Endothelial cell of umbilical vein (primary cell): Measurements from ENCODE around the gene ITPRIP. TPM values are rescaled to one million over a fixed set of nuclear protein-coding genes. Genes with fewer than 3 reads are reported as not detected.

Experiments used
- BruUV-seq: library from RNA; stranded (reverse); fragments of 400-500 nt; replicated peaks from 2 replicates; lab custom pipeline; 2021; lab: Mats Ljungman, UMichigan
- CTCF ChIA-PET: fragments of 300-600, 350-600 bp; sonication (Branson Sonifier 250); formaldehyde crosslinking; loops from one replicate; lab custom pipeline; 2021; ENCODE audit warnings: antibody characterized with exemption, inconsistent platforms; lab: Charles Lee
- POLR2A ChIA-PET: fragments of 300-600, 350-600 bp; sonication (Branson Sonifier 250); formaldehyde crosslinking; loops from one replicate; lab custom pipeline; 2021; ENCODE audit warnings: antibody characterized with exemption, inconsistent platforms; lab: Charles Lee
- DNase-seq: peaks from one replicate; pipeline ENCODE4 v3.0.0-alpha.2; 2011; ENCODE audit warnings: low read depth, low spot score
- FAIRE-seq: peaks from 2 replicates; lab custom pipeline; 2011; peaks lifted over from hg19 to GRCh38; lab: Jason Lieb, UNC
- H2AFZ ChIP-seq: 2 replicates; pipeline ENCODE4 v1.6.0; 2012; ENCODE audit warnings: low read depth, low read length, control low read depth, inconsistent platforms
- H3K27ac ChIP-seq: 2 replicates; pipeline ENCODE4 v1.5.1; 2011; ENCODE audit warnings: low read depth, mild to moderate bottlenecking, control low read depth, low read length, moderate library complexity; ENCODE audit not compliant: insufficient read depth
- H3K27me3 ChIP-seq, 2 experiments: 2 replicates each; pipeline versions ENCODE4 v1.6.0 to v1.6.1; 2011; ENCODE audit warnings: low read length in 2 of 2, mixed read lengths in 1 of 2; ENCODE audit not compliant: control insufficient read depth in 2 of 2, insufficient read depth in 2 of 2
- H3K36me3 ChIP-seq, 2 experiments: 2 replicates in 1 of 2; 3 replicates in 1 of 2; pipeline ENCODE4 v1.5.1; 2011; ENCODE audit warnings: low read length in 2 of 2, mild to moderate bottlenecking in 1 of 2, moderate library complexity in 1 of 2; ENCODE audit not compliant: control insufficient read depth in 2 of 2, insufficient read depth in 2 of 2; ENCODE audit errors: extremely low read depth in 1 of 2
- H3K4me1 ChIP-seq: 3 replicates; pipeline ENCODE4 v1.5.1; 2011; ENCODE audit warnings: mild to moderate bottlenecking, low read length; ENCODE audit not compliant: control insufficient read depth, insufficient read depth; ENCODE audit errors: extremely low read depth
- H3K4me2 ChIP-seq: 2 replicates; pipeline ENCODE4 v1.6.1; 2011; ENCODE audit warnings: low read length, control low read depth, mixed read lengths; ENCODE audit not compliant: insufficient read depth
- H3K4me3 ChIP-seq, 3 experiments: fragments of 200-600 bp in 1 of 3; sonication (generic), shearing (Covaris generic) in 1 of 3; replicated peaks in 1 of 3; 2 replicates each; pipeline ENCODE4 v1.5.1; 2011 to 2016; ENCODE audit warnings: control low read depth in 3 of 3, low read length in 3 of 3, mild to moderate bottlenecking in 2 of 3, inconsistent platforms in 1 of 3, low read depth in 1 of 3, moderate library complexity in 1 of 3; ENCODE audit not compliant: insufficient read depth in 1 of 3
- H3K79me2 ChIP-seq: 2 replicates; pipeline ENCODE4 v1.6.0; 2012; ENCODE audit warnings: low read length, inconsistent platforms; ENCODE audit not compliant: control insufficient read depth, insufficient read depth
- H3K9ac ChIP-seq: replicated peaks from 2 replicates; pipeline ENCODE3; 2011; ENCODE audit warnings: low read length, control low read depth; ENCODE audit not compliant: insufficient read depth; ENCODE audit errors: extremely low read depth
- H3K9me1 ChIP-seq: replicated peaks from 3 replicates; pipeline ENCODE4 v1.6.0; 2011; ENCODE audit warnings: mild to moderate bottlenecking, low read length; ENCODE audit not compliant: control insufficient read depth, insufficient read depth; ENCODE audit errors: extremely low read depth
- H3K9me3 ChIP-seq: replicated peaks from 2 replicates; pipeline ENCODE4 v1.5.1; 2012; ENCODE audit warnings: low read length, inconsistent platforms; ENCODE audit not compliant: control insufficient read depth, insufficient read depth
- H4K20me1 ChIP-seq: replicated peaks from 2 replicates; pipeline ENCODE3; 2011; ENCODE audit warnings: mild to moderate bottlenecking, low read length; ENCODE audit not compliant: control insufficient read depth, insufficient read depth; ENCODE audit errors: extremely low read depth
- FOS ChIP-seq: IDR thresholded peaks from 2 replicates; pipeline ENCODE4 v1.6.1; 2011; ENCODE audit warnings: mild to moderate bottlenecking, low read length, moderate library complexity, borderline replicate concordance; ENCODE audit not compliant: insufficient read depth
- GATA2 ChIP-seq: IDR thresholded peaks from 2 replicates; pipeline ENCODE4 v1.7.0; 2011; ENCODE audit warnings: low read depth, mild to moderate bottlenecking, moderate library complexity, mixed read lengths, low read length; ENCODE audit not compliant: insufficient read length, insufficient read depth
- MYC ChIP-seq: IDR thresholded peaks from one replicate; pipeline ENCODE4 v1.6.1; 2011; ENCODE audit warnings: mild to moderate bottlenecking, low read depth, low read length
- POLR2A ChIP-seq: IDR thresholded peaks from 2 replicates; pipeline ENCODE4 v1.6.1; 2012; ENCODE audit warnings: low read depth, mild to moderate bottlenecking, control low read depth, low read length
- POLR2AphosphoS5 ChIP-seq: IDR thresholded peaks from 2 replicates; pipeline ENCODE4 v1.6.1; 2012; ENCODE audit warnings: low read depth, mild to moderate bottlenecking, control low read depth, low read length, moderate library complexity; ENCODE audit not compliant: insufficient read depth
- dilution Hi-C: fragments of 300-500 bp; cut with MboI; formaldehyde crosslinking; loops from one replicate; pipeline ENCODE4 v1.15.0; 2019; ENCODE audit warnings: low sequenced_read_pairs; ENCODE audit not compliant: extremely low pct_ligation_motif_present
- intact Hi-C: fragments of 100-400 bp; cut with micrococcal nuclease; formaldehyde crosslinking; loops from one replicate; pipeline ENCODE4 v1.10.0; 2022
- polyA plus RNA-seq, 4 experiments: library from polyadenylated mRNA; depleted of rRNA in 3 of 4; stranded (reverse) in 3 of 4; unstranded in 1 of 4; fragments of >200 nt; gene quantifications; 2 replicates each; pipeline versions ENCODE4 v1.2.1 to v1.2.3, GENCODE V29; 2011 to 2012; ENCODE audit warnings: missing spikeins in 1 of 4
- total RNA-seq: library from RNA; stranded (reverse); gene quantifications from 2 replicates; pipeline ENCODE4 v1.2.3, GENCODE V29; 2021
- TF ChIP-seq, protein P1 (sequence below): IDR thresholded peaks from 2 replicates; pipeline ENCODE4 v1.6.1; 2011; ENCODE audit not compliant: insufficient read depth, insufficient read length
- TF ChIP-seq, protein P2 (sequence below), 2 donors: IDR thresholded peaks; 1 replicate in 1 of 2; 2 replicates in 1 of 2; pipeline ENCODE4 v1.5.1; 2011; ENCODE audit warnings: low read length in 2 of 2, mild to moderate bottlenecking in 2 of 2, moderate library complexity in 2 of 2, control low read depth in 1 of 2, inconsistent platforms in 1 of 2, low read depth in 1 of 2; ENCODE audit not compliant: insufficient read depth in 1 of 2; ENCODE audit errors: extremely low read depth in 1 of 2

The ITPRIP gene
- total and polyA plus RNA-seq, 2 donors (not counting 3 experiments of a cell fraction or from before 2014, with no cell fraction given): 31.4 to 33.2 TPM

DNA sequence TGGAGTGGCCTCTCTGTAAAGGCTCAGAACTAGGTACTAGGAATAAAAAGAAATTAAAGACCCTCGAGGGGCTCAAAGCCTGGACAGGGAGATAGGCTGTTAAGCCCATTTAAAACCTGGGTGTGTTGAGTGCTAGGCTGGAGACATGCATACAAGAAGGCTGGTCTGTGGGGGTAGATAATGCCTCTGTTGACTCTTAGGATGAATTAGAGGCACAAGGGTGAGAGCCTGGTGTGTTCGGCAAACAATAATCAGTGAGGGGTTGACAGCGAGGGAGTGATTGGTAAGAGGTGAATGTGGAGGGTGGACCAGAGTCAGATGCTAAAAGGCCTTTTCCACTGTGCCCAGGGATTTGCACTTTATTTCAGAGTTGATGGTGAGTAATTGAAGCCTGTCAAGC is 56.6 kb downstream of the ITPRIP start:
- intact Hi-C loops: no loop called here
- H3K36me3 ChIP-seq: no peaks in the 10 kb centered on the region
- FAIRE-seq (no peak), DNase-seq (no peak)
- ChIA-PET POLR2A (no interaction called here), CTCF (interaction anchor here (0.9 to 6.6 kb wide), 3 partner anchors 7 to 69 kb away, joined by 4 to 57 read pairs (median 5); no protein-coding TSS in a partner anchor)
- H3K27ac ChIP-seq: no peak overlapping the region
- H3K4me2 ChIP-seq: no peak overlapping the region
- H3K4me3 ChIP-seq: no peak overlapping the region
- no peak overlapping the region for H3K9ac ChIP-seq
- H3K27me3 ChIP-seq: peaks cover 9 to 25% of the 10 kb centered on the region in 2 experiments
- TF ChIP-seq GATA2 (no peak), POLR2AphosphoS5 (no peak), POLR2A (no peak), MYC (no peak), FOS (no peak)
- TF ChIP-seq, protein P1, sequence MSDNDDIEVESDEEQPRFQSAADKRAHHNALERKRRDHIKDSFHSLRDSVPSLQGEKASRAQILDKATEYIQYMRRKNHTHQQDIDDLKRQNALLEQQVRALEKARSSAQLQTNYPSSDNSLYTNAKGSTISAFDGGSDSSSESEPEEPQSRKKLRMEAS: no peak
- TF ChIP-seq, protein P2, sequence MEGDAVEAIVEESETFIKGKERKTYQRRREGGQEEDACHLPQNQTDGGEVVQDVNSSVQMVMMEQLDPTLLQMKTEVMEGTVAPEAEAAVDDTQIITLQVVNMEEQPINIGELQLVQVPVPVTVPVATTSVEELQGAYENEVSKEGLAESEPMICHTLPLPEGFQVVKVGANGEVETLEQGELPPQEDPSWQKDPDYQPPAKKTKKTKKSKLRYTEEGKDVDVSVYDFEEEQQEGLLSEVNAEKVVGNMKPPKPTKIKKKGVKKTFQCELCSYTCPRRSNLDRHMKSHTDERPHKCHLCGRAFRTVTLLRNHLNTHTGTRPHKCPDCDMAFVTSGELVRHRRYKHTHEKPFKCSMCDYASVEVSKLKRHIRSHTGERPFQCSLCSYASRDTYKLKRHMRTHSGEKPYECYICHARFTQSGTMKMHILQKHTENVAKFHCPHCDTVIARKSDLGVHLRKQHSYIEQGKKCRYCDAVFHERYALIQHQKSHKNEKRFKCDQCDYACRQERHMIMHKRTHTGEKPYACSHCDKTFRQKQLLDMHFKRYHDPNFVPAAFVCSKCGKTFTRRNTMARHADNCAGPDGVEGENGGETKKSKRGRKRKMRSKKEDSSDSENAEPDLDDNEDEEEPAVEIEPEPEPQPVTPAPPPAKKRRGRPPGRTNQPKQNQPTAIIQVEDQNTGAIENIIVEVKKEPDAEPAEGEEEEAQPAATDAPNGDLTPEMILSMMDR (IDR thresholded peaks at IDR 0.05; ENCODE audit: extremely low read depth in 1 of 2, insufficient read depth in 1 of 2, low read depth in 1 of 2, low read length in 2 of 2): no peak
- H3K79me2 ChIP-seq: no peaks in the 10 kb centered on the region
- H2AFZ ChIP-seq: no peak overlapping the region
- no peaks in the 10 kb centered on the region for H3K9me1 ChIP-seq
- dilution Hi-C loops: no loop called here
- no peaks in the 10 kb centered on the region for H4K20me1 ChIP-seq
- H3K9me3 ChIP-seq: no peaks in the 10 kb centered on the region
- no peaks in the 10 kb centered on the region for H3K4me1 ChIP-seq
- no TSS peak for BruUV-seq
